Keratinocyte (primary cell): Measurements from ENCODE around the gene FCHSD1. TPM values are rescaled to one million over a fixed set of nuclear protein-coding genes. Genes with fewer than 3 reads are reported as not detected.

Experiments used
- DNase-seq: peaks from one replicate; pipeline ENCODE4 v3.0.0-alpha.2; 2011; ENCODE audit warnings: low read depth, missing footprints, low spot score
- FAIRE-seq: peaks from 2 replicates; lab custom pipeline; 2011; peaks lifted over from hg19 to GRCh38; lab: Jason Lieb, UNC
- H2AFZ ChIP-seq: 2 replicates; pipeline ENCODE4 v1.6.0; 2012; ENCODE audit warnings: low read length, control low read depth, inconsistent platforms; ENCODE audit not compliant: control insufficient read depth
- H3K27ac ChIP-seq: 2 replicates; pipeline ENCODE4 v1.5.1; 2011; ENCODE audit warnings: low read length; ENCODE audit not compliant: control insufficient read depth, insufficient read depth
- H3K27me3 ChIP-seq: 3 replicates; pipeline ENCODE4 v1.6.0; 2011; ENCODE audit warnings: low read length; ENCODE audit not compliant: control insufficient read depth, insufficient read depth; ENCODE audit errors: extremely low read depth
- H3K36me3 ChIP-seq, 2 experiments: 2 replicates in 1 of 2; 3 replicates in 1 of 2; pipeline ENCODE4 v1.5.1; 2011; ENCODE audit warnings: low read length in 2 of 2, mild to moderate bottlenecking in 1 of 2; ENCODE audit not compliant: control insufficient read depth in 2 of 2, insufficient read depth in 2 of 2; ENCODE audit errors: extremely low read depth in 1 of 2
- H3K4me1 ChIP-seq: 3 replicates; pipeline ENCODE4 v1.5.1; 2011; ENCODE audit warnings: low read length; ENCODE audit not compliant: control insufficient read depth, insufficient read depth; ENCODE audit errors: extremely low read depth
- H3K4me2 ChIP-seq: 3 replicates; pipeline ENCODE4 v1.6.0; 2011; ENCODE audit warnings: low read depth, low read length; ENCODE audit not compliant: control insufficient read depth, insufficient read depth; ENCODE audit errors: extremely low read depth
- H3K4me3 ChIP-seq, 3 experiments: fragments of 200-600 bp in 1 of 3; sonication (generic) in 1 of 3; 2 replicates in 2 of 3; 3 replicates in 1 of 3; pipeline ENCODE4 v1.5.1; 2011 to 2016; ENCODE audit warnings: low read length in 3 of 3, mild to moderate bottlenecking in 3 of 3, control low read depth in 2 of 3, inconsistent platforms in 1 of 3, low read depth in 1 of 3, mixed read lengths in 1 of 3, mixed run types in 1 of 3, moderate library complexity in 1 of 3; ENCODE audit not compliant: control insufficient read depth in 2 of 3, insufficient read depth in 2 of 3; ENCODE audit errors: extremely low read depth in 1 of 3
- H3K79me2 ChIP-seq: 2 replicates; pipeline ENCODE4 v1.6.0; 2012; ENCODE audit warnings: low read length; ENCODE audit not compliant: control insufficient read depth, insufficient read depth
- H3K9ac ChIP-seq: 3 replicates; pipeline ENCODE4 v1.6.0; 2011; ENCODE audit warnings: low read length; ENCODE audit not compliant: control insufficient read depth, insufficient read depth; ENCODE audit errors: extremely low read depth
- H3K9me1 ChIP-seq: 3 replicates; pipeline ENCODE4 v1.6.0; 2011; ENCODE audit warnings: low read length; ENCODE audit not compliant: control insufficient read depth, insufficient read depth; ENCODE audit errors: extremely low read depth
- H3K9me3 ChIP-seq: 2 replicates; pipeline ENCODE4 v1.5.1; 2012; ENCODE audit warnings: low read depth, low read length; ENCODE audit not compliant: control insufficient read depth
- H4K20me1 ChIP-seq: 3 replicates; pipeline ENCODE4 v1.6.0; 2011; ENCODE audit warnings: low read length; ENCODE audit not compliant: control insufficient read depth, insufficient read depth; ENCODE audit errors: extremely low read depth
- CTCF ChIP-seq, 3 experiments: IDR thresholded peaks in 1 of 3; conservative IDR thresholded peaks in 1 of 3; optimal IDR thresholded peaks in 1 of 3; 2 replicates in 2 of 3; 3 replicates in 1 of 3; pipeline versions ENCODE3 to v1.5.1; 2011; ENCODE audit warnings: low read length in 3 of 3, mild to moderate bottlenecking in 3 of 3, moderate library complexity in 2 of 3, control low read depth in 1 of 3, inconsistent platforms in 1 of 3; ENCODE audit not compliant: insufficient read depth in 2 of 3; ENCODE audit errors: extremely low read depth in 1 of 3
- EZH2 ChIP-seq: IDR thresholded peaks from one replicate; pipeline ENCODE4 v1.6.1; 2012; ENCODE audit warnings: inconsistent platforms, mild to moderate bottlenecking, low read length, moderate library complexity
- dilution Hi-C: fragments of 300-500 bp; cut with MboI; formaldehyde crosslinking; loops from one replicate; pipeline ENCODE4 v1.7.0; 2020; ENCODE audit warnings: low sequenced_read_pairs; ENCODE audit not compliant: extremely low pct_ligation_motif_present
- polyA plus RNA-seq, 5 experiments: library from polyadenylated mRNA; depleted of rRNA in 3 of 5; stranded (reverse) in 3 of 5; stranded (forward) in 1 of 5; unstranded in 1 of 5; fragments of >200 nt; gene quantifications; 1 replicate in 1 of 5; 2 replicates in 3 of 5; 3 replicates in 1 of 5; pipeline versions ENCODE4 v1.2.1 to v1.2.3, GENCODE V29; 2011 to 2012; ENCODE audit warnings: missing spikeins in 2 of 5, low read depth in 1 of 5, low replicate concordance in 1 of 5

FCHSD1 gene
- polyA plus RNA-seq, 1 donor (not counting 4 experiments of a cell fraction or from before 2014, with no cell fraction given), result 13.5 TPM

GRCh38 chr5:141597394-141597793 is 53.8 kb downstream of the FCHSD1 start:
- H3K79me2 ChIP-seq, result peaks cover 86% of the 10 kb centered on the region
- no peak for TF ChIP-seq CTCF (optimal IDR thresholded peaks at IDR 0.05 in 1 of 3, IDR thresholded peaks at IDR 0.05 in 1 of 3, conservative IDR thresholded peaks at IDR 0.05 in 1 of 3; ENCODE audit: extremely low read depth in 1 of 3, insufficient read depth in 2 of 3, low read length in 3 of 3)
- no peak for TF ChIP-seq EZH2
- no peak overlapping the region for H3K9ac ChIP-seq
- no peak overlapping the region for H3K4me3 ChIP-seq
- no peak overlapping the region for H3K4me2 ChIP-seq
- H3K36me3 ChIP-seq, result peaks cover 2 to 4% of the 10 kb centered on the region in 2 experiments
- no peak for DNase-seq
- FAIRE-seq, result no peak
- peak overlapping the region; percentile 50 for H3K27ac ChIP-seq
- H4K20me1 ChIP-seq, result no peaks in the 10 kb centered on the region
- H3K4me1 ChIP-seq, result peaks cover 5% of the 10 kb centered on the region
- no peak overlapping the region for H2AFZ ChIP-seq
- H3K9me1 ChIP-seq, result no peaks in the 10 kb centered on the region
- no peaks in the 10 kb centered on the region for H3K27me3 ChIP-seq
- H3K9me3 ChIP-seq, result no peaks in the 10 kb centered on the region
- dilution Hi-C loops, result no loop called here

GRCh38 chr5:141596867-141597266 is 54.4 kb downstream of the FCHSD1 start:
- dilution Hi-C loops, result no loop called here
- Histone ChIP-seq H4K20me1 (no peaks in the 10 kb centered on the region), H3K4me1 (peaks cover 7% of the 10 kb centered on the region), H3K9me3 (no peaks in the 10 kb centered on the region), H3K9me1 (no peaks in the 10 kb centered on the region), H3K9ac (no peak overlapping the region), H3K4me2 (no peak overlapping the region), H3K36me3 (peaks cover 2 to 4% of the 10 kb centered on the region in 2 experiments), H3K4me3 (no peak overlapping the region), H3K27me3 (no peaks in the 10 kb centered on the region), H3K27ac (no peak overlapping the region), H2AFZ (no peak overlapping the region), H3K79me2 (peaks cover 85% of the 10 kb centered on the region)
- no peak for FAIRE-seq
- DNase-seq, result no peak
- TF ChIP-seq CTCF (optimal IDR thresholded peaks at IDR 0.05 in 1 of 3, IDR thresholded peaks at IDR 0.05 in 1 of 3, conservative IDR thresholded peaks at IDR 0.05 in 1 of 3; ENCODE audit: extremely low read depth in 1 of 3, insufficient read depth in 2 of 3, low read length in 3 of 3) (no peak), EZH2 (no peak)
